Measurements from ENCODE around the gene CELF4.

DNA sequence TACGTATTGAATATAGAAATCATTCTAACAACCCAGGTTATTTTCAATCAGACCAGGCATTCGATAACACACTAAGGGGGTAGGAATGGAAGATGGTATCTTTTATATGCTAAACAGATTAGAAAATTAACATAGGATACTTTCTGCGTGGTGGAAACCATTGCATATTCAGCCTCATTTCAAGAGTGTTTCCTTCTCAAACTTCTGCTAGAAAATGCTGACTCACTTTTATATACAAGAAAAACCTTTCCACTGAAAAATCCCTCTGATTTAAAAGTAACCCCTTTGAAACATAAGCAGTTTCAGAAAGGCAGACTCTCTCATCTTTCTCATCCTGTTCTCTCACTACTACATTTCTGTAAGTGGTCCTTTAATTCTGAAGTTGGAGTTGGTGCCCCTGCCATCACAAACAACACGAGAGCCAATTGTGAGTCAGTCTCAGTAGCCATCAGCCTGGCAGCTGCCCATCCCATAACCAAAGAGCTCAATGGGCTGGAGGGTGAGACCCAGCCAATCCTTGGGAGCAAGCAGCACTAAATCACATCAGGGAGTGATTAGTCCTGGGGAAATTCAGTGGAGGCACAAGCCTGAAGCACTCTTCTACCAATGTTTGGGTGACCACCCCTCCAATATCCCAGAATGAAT lies 343.1 kb downstream of the CELF4 start:
- TF ChIP-seq, protein P1, sequence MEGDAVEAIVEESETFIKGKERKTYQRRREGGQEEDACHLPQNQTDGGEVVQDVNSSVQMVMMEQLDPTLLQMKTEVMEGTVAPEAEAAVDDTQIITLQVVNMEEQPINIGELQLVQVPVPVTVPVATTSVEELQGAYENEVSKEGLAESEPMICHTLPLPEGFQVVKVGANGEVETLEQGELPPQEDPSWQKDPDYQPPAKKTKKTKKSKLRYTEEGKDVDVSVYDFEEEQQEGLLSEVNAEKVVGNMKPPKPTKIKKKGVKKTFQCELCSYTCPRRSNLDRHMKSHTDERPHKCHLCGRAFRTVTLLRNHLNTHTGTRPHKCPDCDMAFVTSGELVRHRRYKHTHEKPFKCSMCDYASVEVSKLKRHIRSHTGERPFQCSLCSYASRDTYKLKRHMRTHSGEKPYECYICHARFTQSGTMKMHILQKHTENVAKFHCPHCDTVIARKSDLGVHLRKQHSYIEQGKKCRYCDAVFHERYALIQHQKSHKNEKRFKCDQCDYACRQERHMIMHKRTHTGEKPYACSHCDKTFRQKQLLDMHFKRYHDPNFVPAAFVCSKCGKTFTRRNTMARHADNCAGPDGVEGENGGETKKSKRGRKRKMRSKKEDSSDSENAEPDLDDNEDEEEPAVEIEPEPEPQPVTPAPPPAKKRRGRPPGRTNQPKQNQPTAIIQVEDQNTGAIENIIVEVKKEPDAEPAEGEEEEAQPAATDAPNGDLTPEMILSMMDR (IDR thresholded peaks at IDR 0.05) = no peak
- TF ChIP-seq POLR2A (IDR thresholded peaks at IDR 0.05) (no peak), EP300 (IDR thresholded peaks at IDR 0.05) (no peak)
